Stimulated activated CD4-positive, alpha-beta T cell treated with anti-CD3 and anti-CD28 coated beads, Interleukin-1b, Interleukin-23, amount 100 ng/mL, for 48 hours (primary cell): Measurements from ENCODE around the gene TTLL5.

Source experiments
- DNase-seq: peaks from one replicate; pipeline ENCODE4 v3.0.0-alpha.2; 2020

The TTLL5 gene

GRCh38 chr14:75805646-75806045, 144.6 kb downstream of the TTLL5 start:
- DNase-seq, result no peak

GRCh38 chr14:75806352-75806832, 145.3 kb downstream of the TTLL5 start:
- DNase-seq, result no peak

- no peak for DNase-seq
Observed at GRCh38 chr14:75807667-75808360, 146.8 kb downstream of the TTLL5 start.

DNA sequence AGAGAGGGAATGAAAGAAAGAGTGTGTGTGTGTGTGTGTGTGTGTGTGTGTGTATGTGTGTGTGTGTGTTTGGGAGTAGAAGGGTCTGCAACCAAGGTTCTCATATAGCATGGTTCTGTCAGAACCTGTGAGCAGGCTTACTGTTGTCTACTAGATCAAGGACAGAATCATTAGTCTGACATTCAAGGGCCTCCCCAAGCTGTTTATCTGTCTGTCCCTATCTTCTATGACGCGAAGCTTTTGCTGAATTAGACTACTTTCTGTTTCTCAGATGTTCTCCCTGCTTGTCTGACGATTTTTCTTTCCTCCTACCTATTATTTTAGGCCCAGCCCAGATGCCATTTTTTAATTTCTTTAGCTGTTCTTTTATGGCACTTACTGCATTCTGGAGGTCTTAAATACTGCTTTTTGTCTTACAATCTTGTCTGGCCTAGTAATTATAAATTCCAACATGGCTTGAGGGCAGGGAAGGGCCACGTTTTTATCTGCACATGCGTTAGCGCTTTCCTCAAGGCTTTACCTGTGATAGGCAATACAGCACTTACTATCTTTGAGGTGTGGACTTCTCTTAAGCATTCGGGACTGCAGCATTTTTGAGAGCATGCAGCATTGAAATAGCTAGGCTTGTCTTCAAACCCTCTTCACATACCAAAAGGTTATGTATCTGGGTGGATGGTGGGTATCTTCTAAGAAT, 150.2 kb downstream of the TTLL5 start:
- no peak for DNase-seq

DNA sequence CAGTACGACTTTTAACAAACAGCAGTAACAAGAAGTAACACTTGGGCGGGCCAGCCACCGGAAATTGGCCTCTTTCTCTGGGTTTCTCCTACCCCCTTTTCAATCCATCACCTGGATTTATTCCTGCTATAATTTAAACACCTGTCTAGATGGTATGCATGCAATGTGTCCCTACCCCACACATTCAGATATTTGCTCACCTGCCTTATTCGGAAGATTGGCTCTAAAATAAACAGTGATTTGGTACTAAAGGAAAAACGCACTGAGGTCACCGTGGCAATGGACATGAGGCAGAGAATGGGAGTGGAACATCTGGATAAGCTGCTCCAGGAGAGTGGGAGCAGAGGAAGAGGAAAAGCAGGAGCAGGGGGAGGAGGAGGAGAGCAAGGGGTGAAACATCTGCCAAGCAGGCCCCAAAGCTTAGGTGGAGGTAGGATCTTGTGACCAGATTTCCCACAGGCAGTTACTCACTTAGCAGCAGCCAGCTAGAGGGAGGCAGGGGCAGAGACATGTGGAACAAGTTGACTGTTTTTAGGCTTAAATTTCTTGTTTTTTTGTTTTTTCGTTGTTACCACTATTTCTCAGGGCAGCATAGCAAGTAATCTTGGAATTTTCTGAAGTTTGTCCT, 150.9 kb downstream of the TTLL5 start:
- no peak for DNase-seq

GRCh38 chr14:75812622-75813021, 151.6 kb downstream of the TTLL5 start:
- DNase-seq, result no peak

DNA sequence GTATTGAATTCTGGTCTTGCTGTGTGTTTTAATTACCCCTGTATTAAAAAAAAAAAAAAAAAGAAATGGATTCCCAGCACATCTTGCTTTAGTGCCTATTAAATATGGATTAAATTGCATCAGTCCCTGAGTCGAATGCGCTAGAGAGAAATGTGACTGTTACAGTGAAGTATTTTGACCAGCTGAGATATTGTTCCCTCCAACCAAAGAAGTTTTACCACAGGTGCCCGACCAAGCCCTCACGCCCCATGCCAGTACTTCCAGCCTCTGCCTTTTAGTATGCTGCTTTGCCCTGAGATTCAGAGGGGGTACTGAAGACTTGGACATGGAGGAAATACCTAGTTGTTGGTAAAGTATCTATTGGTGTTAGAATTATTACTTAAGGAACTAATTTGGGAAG, 159.7 kb downstream of the TTLL5 start:
- no peak for DNase-seq

GRCh38 chr14:75821831-75822521, 160.9 kb downstream of the TTLL5 start:
- no peak for DNase-seq

DNA sequence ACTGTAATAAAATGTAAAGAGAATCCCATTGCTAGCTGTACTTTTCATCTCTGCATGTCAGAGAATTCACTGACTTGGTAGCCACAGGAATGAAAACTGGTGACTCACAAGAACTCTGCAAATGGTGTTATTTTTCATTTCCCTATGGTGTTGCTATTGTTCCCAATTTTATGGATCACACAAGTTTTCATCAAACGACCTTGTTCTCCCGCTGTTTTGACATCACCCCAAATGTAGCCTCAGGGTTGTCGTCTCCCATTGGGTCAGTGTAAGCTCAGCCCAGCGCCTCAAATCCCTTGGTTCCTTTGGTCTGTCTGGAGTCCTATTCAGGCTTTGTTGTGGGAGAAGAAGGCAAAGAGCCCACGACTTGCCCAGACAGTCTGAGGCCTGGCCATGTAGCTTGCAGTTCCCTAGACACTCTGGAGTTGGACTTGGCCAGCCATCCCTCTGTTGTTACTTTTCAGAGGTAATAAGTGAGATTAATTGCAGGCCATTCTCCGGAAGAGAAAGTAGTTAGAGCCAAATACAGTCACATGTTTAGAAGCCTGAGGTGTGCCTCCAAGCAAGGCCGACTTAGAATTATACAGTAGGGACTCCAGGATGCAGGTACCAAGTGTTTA, 161.6 kb downstream of the TTLL5 start:
- no peak for DNase-seq

- DNase-seq, result no peak
Observed at GRCh38 chr14:75823334-75823733, 162.3 kb downstream of the TTLL5 start.

DNA sequence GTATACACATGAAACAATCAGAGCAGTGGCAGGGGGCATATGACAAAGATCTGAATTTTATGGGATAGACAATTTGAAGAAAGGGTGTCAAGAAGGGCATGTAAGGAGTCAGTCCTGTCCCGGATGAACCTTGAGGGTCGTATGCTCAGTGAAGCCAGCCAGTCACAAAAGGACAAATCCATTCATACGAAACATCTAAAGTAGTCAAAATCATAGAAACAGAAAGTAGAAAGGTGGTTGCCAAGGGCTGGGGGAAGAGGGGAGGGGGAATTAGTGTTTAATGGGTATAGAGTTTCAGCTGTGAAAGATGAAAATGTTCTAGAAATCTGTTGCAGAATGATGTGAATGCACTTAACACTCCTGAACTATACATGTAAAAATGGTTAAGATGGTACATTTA, 163.3 kb downstream of the TTLL5 start:
- DNase-seq, result no peak

DNA sequence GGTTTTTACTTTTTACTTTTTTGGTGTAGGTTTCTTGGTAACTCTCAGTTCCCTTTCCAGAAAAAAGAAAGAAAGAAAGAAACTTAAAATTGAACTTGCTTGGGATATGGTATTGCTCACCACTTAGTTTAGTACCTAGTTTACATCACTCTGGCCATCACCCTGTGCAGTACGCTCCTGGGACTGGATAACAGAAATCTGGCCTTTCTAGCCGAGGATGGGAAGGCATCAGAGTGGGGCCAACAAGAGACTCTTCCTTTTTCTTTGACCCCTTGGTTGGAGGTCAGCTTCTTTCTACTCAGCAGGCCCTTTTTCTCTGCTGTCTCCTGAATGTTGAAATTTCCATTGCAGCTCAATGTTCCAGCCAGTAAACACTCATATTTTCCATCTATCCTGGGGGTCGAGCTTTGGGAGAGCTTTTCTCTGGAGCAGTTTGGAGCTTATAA, 164.1 kb downstream of the TTLL5 start:
- DNase-seq, result no peak

DNA sequence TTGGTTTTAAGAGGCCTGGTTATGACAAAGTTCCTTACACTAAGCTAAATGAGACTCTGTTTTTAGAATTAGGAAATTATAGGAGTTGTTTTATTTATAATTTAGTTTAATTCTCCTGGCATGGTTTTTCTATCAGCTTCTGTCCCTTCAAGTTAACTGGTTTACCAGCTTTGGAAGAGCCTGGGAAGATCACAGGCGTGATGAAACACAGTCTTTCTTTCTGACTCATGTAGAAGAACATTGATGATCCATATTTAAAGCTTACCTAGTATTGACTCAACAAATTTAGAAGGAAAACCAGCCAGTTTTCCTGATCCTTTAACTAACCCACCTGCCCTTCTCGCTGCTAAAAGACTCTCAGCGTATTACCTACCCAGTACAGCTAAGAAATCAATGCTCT, 165.6 kb downstream of the TTLL5 start:
- no peak for DNase-seq

- no peak for DNase-seq
Observed at GRCh38 chr14:75827331-75827730, 166.3 kb downstream of the TTLL5 start.

DNA sequence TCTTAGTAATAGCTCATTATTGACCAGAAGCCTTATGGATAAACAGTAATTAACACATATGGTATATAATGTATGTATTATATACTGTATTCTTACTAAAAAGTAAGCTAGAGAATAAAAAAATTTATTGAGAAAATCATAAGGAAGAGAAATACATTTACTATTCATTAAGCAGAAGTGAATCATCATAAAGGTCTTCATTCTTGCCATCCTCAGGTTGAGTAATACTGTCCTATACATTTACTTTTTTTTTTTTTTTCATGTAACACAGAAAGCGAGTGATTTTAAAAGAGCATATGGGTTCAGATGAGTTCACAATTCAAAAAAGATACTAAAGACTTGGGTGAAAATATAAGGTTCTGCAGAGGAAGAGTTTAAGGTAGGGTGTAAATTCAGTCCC, 168.3 kb downstream of the TTLL5 start:
- DNase-seq, result no peak

- DNase-seq, result peak; percentile 12
Observed at GRCh38 chr14:75831455-75831854, 170.4 kb downstream of the TTLL5 start.

DNA sequence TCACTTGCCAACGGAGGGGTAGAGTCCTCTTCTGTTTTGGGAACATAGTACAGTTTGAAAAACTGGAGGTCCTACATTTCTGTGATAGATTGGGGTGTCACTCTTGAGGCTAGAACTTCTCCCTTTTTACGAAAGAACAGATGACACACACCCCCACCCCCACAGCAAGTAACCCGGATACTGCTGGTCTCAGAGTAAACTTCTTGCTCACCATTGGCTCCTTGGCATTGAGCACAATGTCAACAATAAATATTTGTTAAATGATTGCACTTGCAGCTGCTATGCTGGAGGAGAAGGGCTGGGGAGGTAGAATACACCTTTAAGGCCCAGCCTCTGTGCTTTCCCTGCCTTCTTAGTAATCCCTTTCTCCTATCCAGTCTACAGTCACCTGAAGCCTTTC, 170.9 kb downstream of the TTLL5 start:
- DNase-seq, result no peak

DNA sequence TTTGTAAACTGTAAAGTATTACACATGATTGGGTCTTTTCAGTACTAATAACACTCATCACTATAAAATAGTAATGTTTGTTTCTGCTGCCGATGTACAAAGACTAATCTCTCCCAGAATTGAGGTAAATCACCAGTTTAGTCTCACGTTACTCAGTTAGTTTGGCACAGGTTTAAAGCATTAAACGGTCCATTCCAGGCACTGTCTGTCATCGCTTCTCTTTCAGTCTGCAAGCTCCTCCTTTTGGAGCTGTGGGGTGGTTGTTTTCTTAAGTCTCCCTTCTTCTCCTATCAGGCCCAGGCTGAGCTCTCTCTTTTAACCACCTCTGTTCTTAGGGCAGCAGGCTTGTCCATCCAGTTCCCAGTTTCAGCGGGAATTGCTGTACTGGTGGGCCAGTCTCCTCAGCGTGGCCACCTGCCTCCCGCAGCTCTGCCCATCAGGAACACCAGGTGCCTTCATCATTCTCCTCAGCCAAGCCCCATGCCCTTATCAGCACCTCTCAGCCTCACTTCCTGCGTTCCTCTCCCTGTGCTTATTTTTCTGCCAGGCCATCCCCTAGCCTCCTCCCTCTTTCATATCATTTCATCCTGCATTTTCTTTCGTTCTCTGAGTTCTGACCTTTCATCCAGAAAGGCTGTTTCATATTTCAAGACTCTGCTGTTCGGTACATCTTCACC, 171.7 kb downstream of the TTLL5 start:
- no peak for DNase-seq

DNA sequence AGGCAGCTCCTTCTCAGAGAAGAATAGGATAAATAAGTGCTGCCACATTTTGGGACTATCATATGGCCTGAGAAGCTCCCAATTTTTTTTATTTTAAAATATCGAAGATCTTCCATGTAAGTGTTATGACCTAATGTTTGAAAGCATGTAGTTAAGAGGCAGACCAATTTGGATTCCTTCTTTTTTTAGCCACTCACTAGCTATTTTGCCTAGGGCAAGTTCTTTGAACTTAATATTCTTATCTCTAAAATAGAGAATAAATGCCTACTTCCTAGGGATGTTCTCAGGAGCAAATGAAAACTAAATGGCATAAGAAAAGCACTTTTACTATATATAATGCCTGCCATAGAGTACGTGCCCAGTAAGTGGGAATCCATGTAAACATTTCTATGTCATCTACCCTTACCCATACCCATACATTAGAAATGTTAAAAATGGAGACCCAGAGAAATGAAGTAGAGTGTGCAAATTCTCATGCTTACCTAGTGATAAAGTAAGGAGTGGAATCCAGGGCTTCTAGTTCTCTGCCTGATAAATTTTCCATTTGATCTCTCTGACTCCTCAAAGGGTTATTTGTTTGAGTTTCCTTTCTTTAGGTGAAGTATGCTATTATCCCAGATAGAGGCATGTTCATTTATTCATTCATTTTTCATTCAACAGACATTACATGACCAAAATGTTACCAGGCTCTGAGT, 172.4 kb downstream of the TTLL5 start:
- DNase-seq, result no peak

DNA sequence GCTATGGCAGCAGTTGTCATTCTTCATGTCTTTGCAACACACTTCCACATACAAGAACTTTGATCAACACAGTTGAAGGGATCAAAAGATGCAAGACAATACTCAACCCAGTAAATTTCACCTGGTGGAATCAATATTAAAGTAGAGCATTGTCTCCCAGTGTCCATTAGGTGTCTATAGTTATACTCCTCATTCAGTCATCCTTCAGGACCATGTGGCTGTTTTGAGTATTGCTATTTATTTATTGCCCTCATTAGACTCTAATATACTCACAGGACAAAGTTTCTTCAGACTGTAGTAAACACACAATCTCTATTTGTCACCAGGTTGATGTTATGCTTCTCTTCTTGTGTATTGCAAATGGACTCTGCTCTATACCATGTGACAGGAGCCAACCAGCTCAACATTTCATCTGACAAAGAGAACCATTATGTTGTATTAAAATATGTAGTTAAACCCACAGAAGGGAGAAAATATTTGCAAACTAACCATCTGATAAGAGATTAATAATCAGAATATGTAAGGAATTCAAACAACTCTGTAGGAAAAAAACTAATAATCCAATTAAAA, 174.2 kb downstream of the TTLL5 start:
- no peak for DNase-seq

DNA sequence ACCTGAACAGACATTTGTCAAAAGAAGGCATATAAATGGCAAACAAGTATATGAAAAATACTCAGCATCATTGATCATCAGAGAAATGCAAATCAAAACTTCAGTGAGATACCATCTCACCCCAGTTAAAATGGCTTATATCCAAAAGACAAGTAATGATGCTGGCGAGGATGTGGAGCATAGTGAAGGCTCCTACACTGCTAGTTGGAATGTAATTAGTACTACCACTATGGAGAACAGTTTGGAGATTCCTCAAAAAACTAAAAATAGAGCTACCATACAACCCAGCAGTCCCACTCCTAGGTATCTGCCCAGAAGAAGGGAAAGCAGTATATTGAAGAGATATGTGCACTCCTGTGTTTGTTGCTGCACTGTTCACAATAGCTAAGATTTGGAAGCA, 174.7 kb downstream of the TTLL5 start:
- DNase-seq, result no peak
